ENCODE results near the gene ATG7.

ATG7 gene

DNA sequence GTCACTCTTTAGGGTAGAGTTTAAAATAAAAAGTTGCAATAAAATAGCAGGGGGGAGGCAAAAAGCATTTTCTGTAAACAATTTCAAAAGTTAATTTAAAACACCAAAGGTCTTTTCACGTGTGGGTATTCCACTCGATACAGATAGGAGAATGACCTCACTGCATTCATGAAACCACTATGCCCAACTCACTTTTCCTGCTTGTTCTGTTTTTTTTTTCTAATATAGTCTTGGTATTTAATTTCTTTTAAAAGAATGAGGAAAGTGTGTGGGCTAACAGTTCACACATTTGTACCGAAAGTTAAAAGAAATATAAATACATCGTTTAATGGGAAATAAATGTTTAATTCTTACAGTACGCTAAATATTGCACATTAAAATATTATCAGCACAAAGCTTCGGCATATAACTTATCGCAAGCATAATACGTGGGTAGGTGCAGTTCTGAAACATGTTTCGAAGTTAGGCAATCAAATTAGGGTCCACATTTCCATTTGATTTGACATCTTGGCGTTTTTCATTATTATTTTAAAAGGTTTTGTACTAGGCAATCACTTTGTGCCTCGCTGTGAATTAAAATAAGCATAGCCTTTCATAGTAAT, 330.1 kb downstream of the ATG7 start:
- DNase-seq, result no peak

DNA sequence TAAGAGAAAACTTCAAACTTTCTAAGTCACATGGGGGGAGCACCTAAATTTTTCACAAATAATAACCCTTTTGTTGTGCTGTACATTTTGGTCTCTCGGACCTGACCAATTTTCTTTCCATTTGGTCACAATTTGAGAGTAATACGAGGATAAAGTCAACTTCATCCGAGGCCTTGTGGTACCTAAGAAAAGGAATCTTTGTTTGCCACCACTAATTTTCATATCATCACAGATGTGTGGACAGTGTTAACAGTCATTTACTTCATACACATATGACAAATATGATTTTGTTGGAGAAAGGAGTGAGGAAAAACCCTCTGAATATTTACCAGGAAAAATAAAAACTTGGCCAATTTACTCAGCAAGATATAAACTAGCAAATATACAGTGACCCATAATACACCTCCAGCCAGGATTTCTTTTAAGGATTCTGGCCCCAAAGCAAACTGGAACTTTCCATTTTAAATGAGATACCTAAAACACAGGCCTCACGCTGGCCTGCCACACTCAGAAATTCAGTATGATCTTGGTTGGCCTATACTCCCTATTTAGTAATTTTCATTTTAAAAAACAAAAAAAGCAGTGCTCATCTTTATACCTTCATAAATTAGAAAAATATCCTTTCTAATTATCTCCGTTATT, 330.8 kb downstream of the ATG7 start:
- DNase-seq, result no peak

DNA sequence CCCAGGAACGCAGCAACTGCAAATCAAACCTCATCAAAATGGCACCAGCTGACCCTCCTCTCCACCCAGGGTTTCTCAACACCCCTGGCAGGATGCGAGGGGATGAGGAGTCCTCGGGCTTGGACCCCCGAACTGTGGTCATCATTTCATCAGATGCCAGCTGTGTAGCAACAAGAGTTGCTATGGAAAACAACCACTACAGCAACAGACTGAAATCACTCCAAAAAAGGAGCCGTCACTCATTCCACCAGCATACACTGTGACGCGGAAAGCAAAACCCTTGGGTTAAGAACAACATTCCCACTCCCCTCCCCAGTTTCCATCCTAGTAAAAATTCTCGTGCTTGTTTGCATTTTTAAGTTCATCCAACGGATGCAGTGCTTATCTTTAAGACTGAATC, 331.4 kb downstream of the ATG7 start:
- no peak for DNase-seq

DNA sequence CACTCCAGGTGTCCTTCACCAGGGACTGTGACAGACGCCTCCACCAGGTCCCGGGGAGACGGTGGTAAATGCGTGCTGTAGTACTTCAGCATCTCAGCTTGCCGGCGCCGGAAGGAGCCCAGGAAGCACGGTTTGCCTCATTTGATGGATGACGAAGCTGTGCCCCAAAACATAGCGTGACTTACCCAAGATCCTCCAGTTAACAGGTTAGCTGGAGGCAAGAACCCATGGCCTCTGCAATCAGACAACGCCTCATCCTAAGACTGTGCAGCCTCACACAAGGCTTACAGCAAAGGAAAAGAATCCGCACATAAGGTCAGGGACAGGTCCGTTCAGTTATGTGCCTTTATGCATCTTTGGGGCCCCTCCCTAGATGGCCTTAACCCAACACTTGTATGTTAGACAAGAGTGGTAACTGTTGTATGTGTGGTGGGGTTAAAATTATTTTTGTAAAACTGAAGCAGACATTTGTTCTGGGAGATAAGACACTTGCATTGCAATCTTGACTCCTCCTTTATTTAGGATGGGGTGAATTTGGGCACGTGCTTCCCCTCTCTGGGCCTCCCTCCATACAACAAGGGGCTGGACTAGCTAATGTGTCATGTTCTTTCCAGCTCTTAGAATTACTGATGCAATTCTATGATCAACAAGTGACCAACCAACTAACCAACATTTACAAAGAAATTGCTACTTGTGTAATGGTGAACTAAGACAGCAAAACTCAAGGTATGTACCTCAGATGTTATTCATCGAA, 332.1 kb downstream of the ATG7 start:
- DNase-seq, result no peak

DNA sequence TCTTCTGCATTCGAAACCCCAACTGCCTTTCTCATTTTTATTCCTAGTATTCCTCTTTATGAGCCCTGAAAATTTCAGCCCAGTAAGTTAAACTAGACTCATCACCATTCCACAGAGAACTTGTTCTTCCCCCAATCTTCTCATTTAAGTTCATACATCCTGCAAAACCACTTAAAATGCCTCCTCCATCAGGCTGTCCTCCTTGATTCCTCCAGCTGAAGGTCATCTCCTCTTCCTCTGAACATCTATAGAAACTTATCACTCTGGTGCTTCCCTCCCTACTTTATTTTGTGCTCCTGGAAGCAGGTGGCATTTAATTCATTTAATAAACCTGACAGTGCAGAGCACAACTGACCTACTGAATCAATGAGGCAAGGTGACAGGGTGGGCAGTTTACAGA, 333.2 kb downstream of the ATG7 start:
- no peak for DNase-seq

DNA sequence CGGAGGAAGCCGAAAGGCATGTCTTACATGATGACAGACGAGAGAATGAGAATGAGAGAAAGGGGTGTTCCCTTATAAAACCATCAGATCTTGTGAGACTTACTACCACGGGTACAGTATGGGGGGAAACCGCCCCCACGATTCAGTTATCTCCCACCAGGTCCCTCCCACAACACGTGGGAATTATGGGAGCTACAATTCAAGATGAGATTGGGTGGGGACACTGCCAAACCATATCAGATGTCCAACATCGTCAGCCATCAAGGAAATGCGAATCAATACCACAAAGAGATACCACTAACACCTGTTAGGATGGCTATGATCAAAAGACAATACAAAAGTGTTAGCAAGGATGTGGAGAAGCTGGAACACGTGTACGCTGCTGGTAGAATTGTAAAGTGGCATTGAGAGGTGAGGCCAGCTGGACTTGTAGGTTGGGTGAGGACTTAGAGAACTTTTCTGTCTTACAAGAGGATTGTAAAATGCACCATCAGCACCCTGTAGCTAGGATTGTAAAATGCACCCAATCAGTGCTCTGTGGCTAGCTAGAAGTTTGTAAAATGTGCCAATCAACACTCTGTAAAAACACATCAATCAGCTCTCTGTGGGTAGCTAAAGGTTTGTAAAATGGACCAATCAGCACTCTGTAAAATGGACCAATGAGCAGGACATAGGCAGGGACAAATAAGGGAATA, 334.0 kb downstream of the ATG7 start:
- DNase-seq, result no peak

DNA sequence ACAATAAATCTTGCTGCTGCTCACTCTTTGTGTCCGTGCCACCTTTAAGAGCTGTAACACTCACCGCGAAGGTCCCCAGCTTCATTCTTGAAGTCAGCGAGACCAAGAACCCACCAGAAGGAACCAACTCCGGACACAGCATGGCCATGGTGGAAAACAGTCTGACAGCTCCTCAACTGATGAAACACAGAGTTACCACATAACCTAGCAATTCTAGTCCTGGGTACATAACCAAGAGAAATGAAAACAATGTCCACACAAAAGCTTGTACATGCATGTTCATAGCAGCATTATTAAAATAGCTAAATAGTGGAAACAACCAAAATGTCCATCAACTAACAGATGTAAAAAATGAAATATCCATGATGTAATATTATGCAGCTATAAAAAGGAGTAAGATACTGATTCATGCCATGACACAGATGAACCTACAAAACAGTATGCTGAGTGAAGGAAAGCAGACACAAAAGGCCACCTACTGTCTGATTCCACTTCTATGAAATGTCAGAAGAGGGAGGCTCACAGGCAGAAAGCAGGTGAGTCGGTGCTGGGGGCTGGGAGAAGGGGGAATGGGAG, 334.8 kb downstream of the ATG7 start:
- no peak for DNase-seq
